Stimulated activated naive CD4-positive, alpha-beta T cell (primary cell): ENCODE results near the gene MYO1D.
"Not testable (repeated sequence)": the region's sequence is repeated elsewhere in the genome, so short reads cannot be mapped to it uniquely, and the experiment has no call there.

ENCODE experiments used
- DNase-seq, 6 experiments: peaks; one replicate each; lab custom pipeline; 2025; lab: John Stamatoyannopoulos, UW

Gene MYO1D

GRCh38 chr17:32854832-32855389 is 22.0 kb downstream of the MYO1D start:
- no peak for DNase-seq

GRCh38 chr17:32854207-32854606 is 22.7 kb downstream of the MYO1D start:
- DNase-seq = no peak

DNA sequence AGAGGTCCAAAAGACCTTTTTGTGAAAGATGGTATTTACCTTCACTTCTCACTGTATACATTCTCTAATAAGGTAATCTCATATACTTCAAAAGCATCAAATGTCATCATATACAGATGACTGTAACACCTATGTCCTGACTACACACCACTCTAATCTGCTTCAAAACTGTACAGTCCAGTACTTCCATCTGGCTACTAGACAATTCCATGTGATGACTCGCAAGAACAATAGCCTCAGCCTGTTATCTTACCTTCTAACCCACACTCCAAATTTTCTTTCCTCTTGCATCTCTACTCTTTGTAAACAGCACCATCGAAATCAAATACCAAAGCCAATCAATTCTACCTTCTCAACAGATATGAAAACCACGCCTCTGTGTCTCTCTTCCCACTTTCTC is 24.1 kb downstream of the MYO1D start:
- DNase-seq = no peak

DNA sequence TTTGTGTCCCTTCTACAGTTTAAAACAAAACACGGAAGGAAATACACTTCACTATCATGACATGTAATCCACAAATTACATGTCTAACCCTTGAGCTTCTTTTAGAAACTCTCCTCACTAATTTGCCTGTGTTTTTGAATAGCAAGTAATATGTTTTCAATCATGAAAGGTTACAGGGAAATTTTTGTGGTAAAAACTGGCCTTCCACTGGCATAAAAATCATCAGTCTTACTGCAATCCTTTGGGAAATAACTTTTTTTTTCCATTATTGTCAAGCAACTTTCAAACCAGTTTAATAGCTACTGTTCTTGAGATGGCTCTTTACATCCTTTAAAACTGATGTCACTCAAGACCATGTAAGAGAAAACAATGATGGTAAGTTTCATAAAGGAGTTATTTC is 27.0 kb downstream of the MYO1D start:
- no peak for DNase-seq

GRCh38 chr17:32847977-32848376 is 28.9 kb downstream of the MYO1D start:
- DNase-seq = no peak

- no peak for DNase-seq
These were observed 30.8 kb downstream of the MYO1D start for GRCh38 chr17:32846143-32846542.

- DNase-seq = no peak
These were observed 36.7 kb downstream of the MYO1D start for GRCh38 chr17:32840241-32840640.

DNA sequence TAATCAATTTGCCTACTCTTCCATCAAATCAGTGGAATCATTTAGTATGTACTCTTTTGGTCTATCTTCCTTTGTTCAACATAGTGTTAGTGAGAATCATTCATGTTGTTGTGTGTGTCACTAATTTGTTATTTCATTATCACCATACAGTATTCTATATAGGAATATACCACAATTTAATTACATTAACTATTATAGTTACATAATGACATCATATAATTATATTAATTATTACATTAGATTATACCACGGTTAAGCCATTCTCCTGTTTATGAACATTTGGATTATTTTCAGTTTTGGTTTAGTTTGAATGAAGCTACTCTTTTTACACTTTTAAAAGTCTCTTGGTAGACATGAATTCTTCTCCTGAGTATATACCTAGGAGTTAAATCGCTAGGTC is 40.4 kb downstream of the MYO1D start:
- no peak for DNase-seq

DNA sequence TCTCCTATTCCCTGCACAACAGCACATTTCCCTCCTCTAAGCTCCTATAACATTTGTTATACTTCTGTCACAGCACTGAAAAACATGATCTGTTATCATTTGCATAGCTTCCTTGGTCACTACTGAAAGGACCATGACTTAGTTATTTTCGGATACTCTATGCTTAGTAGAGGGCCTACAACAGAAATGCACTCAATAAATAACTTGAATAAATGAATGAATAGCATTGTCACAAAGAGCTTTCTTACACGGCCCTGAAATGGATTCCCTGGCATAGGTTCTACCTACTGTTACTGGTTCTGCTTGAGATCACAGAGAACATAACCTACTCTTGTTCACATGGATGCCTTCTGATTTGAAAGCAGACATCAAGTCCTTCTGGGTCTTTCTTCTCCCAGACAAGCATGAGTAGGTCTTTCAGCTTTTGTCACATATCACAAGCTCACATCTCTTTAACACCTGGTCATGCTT is 41.6 kb downstream of the MYO1D start:
- DNase-seq = no peak

DNA sequence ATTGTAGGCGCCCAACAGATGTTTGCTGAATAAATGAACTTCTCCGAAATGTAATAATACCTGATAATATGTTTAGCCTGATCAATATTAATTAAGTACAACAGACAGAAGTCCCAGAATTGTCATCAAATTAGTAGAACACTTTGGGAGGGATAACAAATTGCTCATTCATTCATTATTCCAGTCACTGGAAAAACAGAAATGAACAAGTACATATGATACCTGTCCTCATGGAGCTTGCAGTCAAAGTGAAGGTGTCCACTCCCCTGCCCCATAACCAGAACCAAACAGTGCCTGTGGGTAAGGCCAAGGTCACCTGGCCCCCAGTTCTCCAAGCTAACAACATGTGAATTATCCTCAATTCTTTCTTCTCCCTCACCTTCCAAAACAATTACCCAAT is 42.8 kb downstream of the MYO1D start:
- DNase-seq = no peak

DNA sequence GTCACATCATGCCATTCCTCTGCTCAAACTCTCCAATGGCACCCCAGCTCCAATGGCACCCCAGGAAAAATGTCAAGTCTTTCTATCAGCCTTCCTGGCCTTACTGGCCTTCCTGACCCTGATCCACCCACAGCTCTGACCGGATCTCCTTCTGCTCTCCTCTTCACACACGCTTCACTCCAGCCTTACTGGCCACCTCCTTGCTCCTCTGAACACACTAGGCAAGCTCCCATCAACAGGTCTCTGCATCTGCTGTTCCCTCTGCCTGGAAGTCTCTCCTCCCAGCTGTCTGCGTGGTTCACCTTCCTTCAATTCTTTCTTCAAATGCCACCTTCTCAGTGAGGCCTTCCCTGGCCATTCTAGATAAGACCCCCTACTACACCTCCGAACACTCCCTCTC is 43.4 kb downstream of the MYO1D start:
- no peak for DNase-seq

DNA sequence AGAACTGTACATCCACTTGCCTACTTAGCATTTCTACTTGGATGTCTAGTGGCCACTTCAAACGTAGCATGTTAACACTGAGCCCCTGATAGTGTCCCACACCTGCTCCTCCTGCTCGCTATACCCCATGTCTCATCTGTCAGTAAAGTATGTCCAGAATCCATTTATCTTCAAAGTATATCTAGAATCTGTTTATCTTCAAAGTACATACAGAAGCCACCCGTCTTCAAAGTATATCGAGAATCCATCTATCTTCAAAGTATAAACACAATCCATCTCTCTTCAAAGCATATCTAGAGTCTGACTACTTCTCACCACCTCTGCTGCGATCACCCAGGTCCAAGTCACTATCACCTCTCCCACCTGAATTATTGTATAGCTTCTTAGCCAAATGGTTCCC is 43.8 kb downstream of the MYO1D start:
- no peak for DNase-seq

- no peak for DNase-seq
These were observed 45.2 kb downstream of the MYO1D start for GRCh38 chr17:32831627-32832243.

DNA sequence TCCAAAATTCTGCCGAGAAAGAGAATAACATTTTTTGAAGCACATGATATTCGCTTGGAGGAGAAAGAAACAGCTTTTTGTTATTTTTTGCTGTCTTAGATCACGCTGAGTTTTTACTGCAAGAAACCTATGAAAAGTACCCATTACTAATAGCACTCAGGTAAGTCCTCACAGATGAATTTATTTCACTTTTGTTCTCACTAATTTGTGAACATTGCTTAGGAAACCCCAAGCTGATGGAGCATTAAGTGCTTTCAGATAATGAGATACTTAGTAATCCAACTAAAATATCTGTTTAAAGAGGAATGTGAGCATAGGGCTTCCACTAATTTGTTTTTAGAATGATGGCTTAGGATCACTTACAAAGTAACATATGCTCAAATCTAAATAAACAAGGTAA is 45.7 kb downstream of the MYO1D start:
- no peak for DNase-seq

DNA sequence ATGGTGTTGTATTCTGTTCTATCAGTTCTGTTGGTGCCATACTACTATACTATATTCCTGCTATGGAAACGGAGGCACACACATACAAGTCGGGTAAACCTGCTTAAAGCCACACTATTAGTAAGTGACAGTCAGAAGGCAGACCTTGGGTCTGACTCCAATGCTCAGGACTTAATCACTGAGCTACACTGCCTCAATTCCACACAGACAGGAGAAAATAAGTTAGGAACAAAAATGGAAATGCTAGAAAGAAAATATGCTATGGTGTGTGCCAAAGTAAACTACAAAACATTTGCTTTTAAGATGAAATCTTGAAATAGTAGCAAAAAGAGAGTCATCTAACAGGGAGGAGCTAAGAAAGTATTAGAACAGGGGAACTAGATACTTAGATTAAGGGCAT is 48.1 kb downstream of the MYO1D start:
- DNase-seq = no peak

GRCh38 chr17:32827227-32827626 is 49.7 kb downstream of the MYO1D start:
- DNase-seq = no peak

- no peak for DNase-seq
These were observed 50.8 kb downstream of the MYO1D start for GRCh38 chr17:32826076-32826475.

- no peak for DNase-seq
These were observed 52.6 kb downstream of the MYO1D start for GRCh38 chr17:32824334-32824733.

GRCh38 chr17:32822996-32823395 is 53.9 kb downstream of the MYO1D start:
- no peak for DNase-seq

- DNase-seq = not testable (repeated sequence)
These were observed 54.7 kb downstream of the MYO1D start for GRCh38 chr17:32821987-32822934.

GRCh38 chr17:32820440-32820839 is 56.5 kb downstream of the MYO1D start:
- no peak for DNase-seq

- DNase-seq = no peak
These were observed 57.1 kb downstream of the MYO1D start for GRCh38 chr17:32819787-32820186.

DNA sequence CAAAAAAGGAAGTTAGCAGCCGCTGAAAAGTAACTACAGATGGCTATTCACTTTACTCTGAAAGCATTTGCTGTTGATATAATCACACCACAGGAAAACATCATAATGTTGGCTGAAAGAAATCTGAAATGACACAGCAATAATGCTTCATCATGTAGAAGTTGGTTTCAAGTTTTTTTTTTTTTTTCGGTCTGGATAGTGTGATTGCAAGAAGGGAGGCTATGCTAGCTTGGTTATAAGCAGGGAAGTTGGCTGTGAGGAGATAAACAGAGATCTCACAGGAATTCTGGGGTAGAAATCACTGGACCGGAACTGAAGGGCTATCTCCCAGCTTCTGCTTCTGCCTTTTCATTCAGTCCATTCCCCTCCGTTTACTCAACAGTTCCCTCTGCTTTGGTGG is 57.9 kb downstream of the MYO1D start:
- no peak for DNase-seq
